Activated naive CD4-positive, alpha-beta T cell treated with anti-CD3 and anti-CD28 coated beads, Interleukin-2, amount 10 ng/mL, durations not matched to agents 7 days and 5 days (primary cell): ENCODE measurements around the gene EDN2.

ENCODE experiments used
- CTCF ChIA-PET: fragments of 350-600 bp; sonication (Branson Sonifier 250); formaldehyde crosslinking; loops from one replicate; lab custom pipeline; 2021; ENCODE audit warnings: antibody characterized with exemption; lab: Charles Lee
- DNase-seq: peaks from one replicate; pipeline ENCODE4 v3.0.0-alpha.2; 2020
- H3K27ac Mint-ChIP-seq: one replicate; pipeline ENCODE4 v1.8.0; 2021; ENCODE audit warnings: mild to moderate bottlenecking, moderate library complexity, mixed read lengths
- H3K27me3 Mint-ChIP-seq: one replicate; pipeline ENCODE4 v1.8.0; 2021; ENCODE audit warnings: mild to moderate bottlenecking, mixed read lengths
- H3K36me3 Mint-ChIP-seq: one replicate; pipeline ENCODE4 v1.8.0; 2021; ENCODE audit warnings: mixed read lengths
- H3K4me1 Mint-ChIP-seq: one replicate; pipeline ENCODE4 v1.8.0; 2021; ENCODE audit warnings: mixed read lengths
- H3K4me3 Mint-ChIP-seq: one replicate; pipeline ENCODE4 v1.8.0; 2021; ENCODE audit warnings: mild to moderate bottlenecking, moderate library complexity, mixed read lengths
- H3K9me3 Mint-ChIP-seq: one replicate; pipeline ENCODE4 v1.8.0; 2021; ENCODE audit warnings: mixed read lengths

The EDN2 gene

DNA sequence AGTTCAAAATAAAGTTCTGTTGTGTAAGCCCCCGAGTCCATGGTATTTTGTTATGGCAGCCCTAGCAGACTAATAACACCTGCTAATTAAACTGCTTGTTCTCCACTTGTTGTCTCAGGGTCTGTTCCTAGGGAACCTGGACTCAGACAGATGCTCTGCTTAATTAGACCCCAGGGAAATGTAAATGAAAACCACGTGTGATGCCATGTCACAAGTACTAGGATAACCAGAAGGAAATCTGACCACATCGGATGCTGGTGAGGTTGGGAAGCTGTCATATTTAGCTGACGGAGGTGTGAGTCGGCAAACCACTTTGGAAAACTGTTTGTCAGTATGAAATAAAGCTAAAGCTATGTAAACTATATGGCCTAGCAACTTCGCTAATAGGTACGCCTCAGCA, 19.6 kb downstream of the EDN2 start:
- Mint-ChIP-seq H3K4me3 (no peak overlapping the region), H3K4me1 (no peaks in the 10 kb centered on the region), H3K27me3 (peaks cover 10% of the 10 kb centered on the region), H3K36me3 (no peaks in the 10 kb centered on the region), H3K9me3 (no peaks in the 10 kb centered on the region), H3K27ac (no peak overlapping the region)
- CTCF ChIA-PET = interaction anchor here (0.6 to 1.3 kb wide), 2 partner anchors 49 to 224 kb away, joined by 3 read pairs; no protein-coding TSS in a partner anchor
- no peak for DNase-seq

- CTCF ChIA-PET = interaction anchor here (1.3 kb wide), 1 partner anchor 48 kb away, joined by 3 read pairs; no protein-coding TSS in a partner anchor
- H3K27ac Mint-ChIP-seq = no peak overlapping the region
Observed at GRCh38 chr1:41463516-41463915, 21.0 kb downstream of the EDN2 start.

DNA sequence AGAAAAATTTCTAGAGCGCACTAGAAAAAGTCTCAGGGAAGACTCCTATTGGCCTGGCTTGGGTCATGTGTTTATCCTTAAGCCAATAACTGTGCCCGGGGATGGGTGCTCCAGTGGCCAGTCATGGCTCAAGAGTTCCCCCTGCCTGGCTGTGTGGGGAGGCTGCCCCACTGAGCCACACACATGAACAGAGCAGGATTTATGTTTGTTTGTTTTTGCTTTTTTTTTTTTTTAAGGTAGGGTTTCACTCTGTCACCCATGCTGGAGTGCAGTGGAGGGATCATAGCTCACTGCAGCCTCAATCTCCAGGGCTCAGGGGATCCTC, 21.8 kb downstream of the EDN2 start:
- DNase-seq = no peak
- no peaks in the 10 kb centered on the region for H3K9me3 Mint-ChIP-seq
- CTCF ChIA-PET = no interaction called here
- peaks cover 25% of the 10 kb centered on the region for H3K27me3 Mint-ChIP-seq
- H3K27ac Mint-ChIP-seq = no peak overlapping the region
- H3K36me3 Mint-ChIP-seq = no peaks in the 10 kb centered on the region
- H3K4me3 Mint-ChIP-seq = no peak overlapping the region
- no peaks in the 10 kb centered on the region for H3K4me1 Mint-ChIP-seq

More at GRCh38 chr1:41463516-41463915, 21.0 kb downstream of the EDN2 start:
- no peak overlapping the region for H3K4me3 Mint-ChIP-seq
- no peaks in the 10 kb centered on the region for H3K36me3 Mint-ChIP-seq
- H3K27me3 Mint-ChIP-seq = peaks cover 21% of the 10 kb centered on the region
- no peaks in the 10 kb centered on the region for H3K9me3 Mint-ChIP-seq
- H3K4me1 Mint-ChIP-seq = no peaks in the 10 kb centered on the region
- no peak for DNase-seq

DNA sequence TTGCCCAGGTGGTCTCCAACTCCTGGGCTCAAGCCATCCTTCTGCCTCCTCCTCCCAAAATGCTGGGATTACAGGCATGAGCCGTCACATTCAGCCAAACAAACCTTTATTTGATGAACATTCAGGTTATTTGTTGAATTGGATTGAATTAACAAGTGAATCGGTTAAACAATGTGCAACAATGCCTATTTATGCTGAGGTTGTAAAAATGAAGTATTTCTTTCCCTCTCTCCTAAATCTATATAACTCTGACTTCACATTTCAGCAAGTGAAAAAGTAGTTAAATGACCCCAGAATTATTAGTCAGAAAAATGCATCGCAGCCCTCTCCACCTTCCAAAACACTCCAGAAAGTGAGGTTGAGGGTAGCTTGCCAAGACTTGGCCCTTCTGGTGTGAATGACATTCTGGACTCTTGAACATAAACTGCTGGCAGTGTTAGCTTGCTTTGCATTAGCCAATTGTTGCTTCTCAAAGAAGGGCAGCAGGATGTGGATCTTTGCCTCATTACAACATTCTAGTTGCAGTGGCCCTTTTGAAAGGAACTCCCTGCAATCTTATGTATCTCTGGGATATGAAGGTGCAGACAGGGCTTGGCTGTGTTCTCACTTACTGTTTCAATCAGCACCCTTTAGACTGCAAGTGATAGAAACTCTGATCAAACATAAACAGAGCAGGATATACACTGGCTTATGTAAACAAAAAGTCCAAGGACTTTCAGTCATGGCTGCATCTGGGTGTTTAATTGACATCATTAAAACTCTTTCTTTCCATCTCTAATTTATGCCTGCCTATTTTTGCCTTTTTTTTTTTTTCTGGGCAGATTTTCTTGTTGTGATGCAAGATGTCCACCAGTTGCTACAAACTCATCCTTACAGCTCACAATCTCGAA, 22.4 kb downstream of the EDN2 start:
- Mint-ChIP-seq H3K27me3 (peaks cover 29% of the 10 kb centered on the region), H3K9me3 (no peaks in the 10 kb centered on the region), H3K36me3 (no peaks in the 10 kb centered on the region), H3K27ac (no peak overlapping the region), H3K4me3 (no peak overlapping the region), H3K4me1 (no peaks in the 10 kb centered on the region)
- CTCF ChIA-PET = no interaction called here
- DNase-seq = no peak

DNA sequence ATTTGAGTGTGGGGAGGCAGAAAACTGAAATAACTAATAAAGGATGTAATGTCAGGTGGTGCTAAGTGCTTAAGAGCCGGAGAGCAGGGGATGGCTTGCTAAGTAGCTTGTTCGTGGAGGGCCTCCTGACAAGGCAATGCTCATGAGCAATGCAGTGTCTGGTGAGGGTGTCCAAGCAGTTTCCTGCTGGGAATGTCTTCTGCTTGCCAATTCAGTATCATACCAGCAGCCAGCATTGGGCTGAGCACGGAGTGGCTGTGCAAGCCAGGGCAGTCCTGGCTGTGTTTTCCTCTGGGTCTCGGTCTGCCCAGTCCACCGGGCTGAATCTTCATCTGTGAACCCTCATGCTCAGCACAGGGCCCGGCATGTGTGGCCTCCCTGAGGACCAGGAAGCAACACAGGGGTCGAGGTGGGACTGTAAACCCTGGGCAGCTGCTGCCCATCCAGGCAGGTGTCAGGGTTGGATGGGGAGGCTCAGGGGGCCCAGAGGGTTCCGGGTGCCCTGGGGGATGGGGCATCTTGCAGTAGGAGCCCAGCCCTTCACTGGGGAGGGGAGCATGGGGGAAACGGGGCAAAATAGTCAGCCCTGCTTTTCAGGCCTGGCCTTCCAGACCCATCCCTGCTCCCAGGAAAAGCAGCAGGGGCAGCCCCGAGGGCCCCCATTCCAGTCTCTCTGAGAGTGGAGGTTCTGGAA, 27.5 kb downstream of the EDN2 start:
- Mint-ChIP-seq H3K36me3 (no peaks in the 10 kb centered on the region), H3K27ac (no peak overlapping the region), H3K27me3 (peaks cover 19% of the 10 kb centered on the region), H3K4me1 (no peaks in the 10 kb centered on the region), H3K4me3 (no peak overlapping the region), H3K9me3 (no peaks in the 10 kb centered on the region)
- CTCF ChIA-PET = no interaction called here
- DNase-seq = no peak

GRCh38 chr1:41455479-41456332, 28.8 kb downstream of the EDN2 start:
- CTCF ChIA-PET = no interaction called here
- peaks cover 19% of the 10 kb centered on the region for H3K27me3 Mint-ChIP-seq
- no peaks in the 10 kb centered on the region for H3K4me1 Mint-ChIP-seq
- H3K36me3 Mint-ChIP-seq = no peaks in the 10 kb centered on the region
- H3K27ac Mint-ChIP-seq = no peak overlapping the region
- no peak overlapping the region for H3K4me3 Mint-ChIP-seq
- no peak for DNase-seq
- no peaks in the 10 kb centered on the region for H3K9me3 Mint-ChIP-seq

DNA sequence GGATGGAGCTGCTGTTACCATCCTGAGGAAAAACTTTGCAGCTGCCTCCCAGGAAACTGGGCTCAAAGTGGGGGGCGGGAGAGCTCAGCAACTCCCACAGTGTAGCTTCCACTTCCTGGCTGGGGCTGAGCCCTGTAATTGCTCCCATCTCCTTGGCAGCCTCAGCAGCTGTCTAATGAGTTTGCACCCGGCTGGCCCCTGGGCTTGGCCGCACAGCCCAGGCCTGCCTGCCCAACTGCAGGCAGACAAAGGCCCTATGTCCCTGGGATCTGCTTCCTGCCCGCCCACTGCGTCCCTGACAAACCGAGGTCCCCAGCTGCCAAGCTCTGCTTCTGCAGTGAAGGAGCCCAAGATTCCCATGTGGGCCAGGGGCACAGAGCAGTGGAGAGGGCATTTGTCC, 30.1 kb downstream of the EDN2 start:
- H3K9me3 Mint-ChIP-seq = no peaks in the 10 kb centered on the region
- no peak overlapping the region for H3K4me3 Mint-ChIP-seq
- H3K36me3 Mint-ChIP-seq = no peaks in the 10 kb centered on the region
- DNase-seq = no peak
- H3K4me1 Mint-ChIP-seq = no peaks in the 10 kb centered on the region
- CTCF ChIA-PET = interaction anchor here (0.9 kb wide), 1 partner anchor 20 kb away, joined by 4 read pairs; no protein-coding TSS in a partner anchor
- peaks cover 15% of the 10 kb centered on the region for H3K27me3 Mint-ChIP-seq
- H3K27ac Mint-ChIP-seq = no peak overlapping the region

GRCh38 chr1:41452704-41453290, 31.7 kb downstream of the EDN2 start:
- no peaks in the 10 kb centered on the region for H3K4me1 Mint-ChIP-seq
- H3K9me3 Mint-ChIP-seq = no peaks in the 10 kb centered on the region
- H3K27ac Mint-ChIP-seq = no peak overlapping the region
- H3K4me3 Mint-ChIP-seq = no peak overlapping the region
- H3K27me3 Mint-ChIP-seq = peaks cover 19% of the 10 kb centered on the region
- CTCF ChIA-PET = no interaction called here
- H3K36me3 Mint-ChIP-seq = no peaks in the 10 kb centered on the region
- DNase-seq = no peak

DNA sequence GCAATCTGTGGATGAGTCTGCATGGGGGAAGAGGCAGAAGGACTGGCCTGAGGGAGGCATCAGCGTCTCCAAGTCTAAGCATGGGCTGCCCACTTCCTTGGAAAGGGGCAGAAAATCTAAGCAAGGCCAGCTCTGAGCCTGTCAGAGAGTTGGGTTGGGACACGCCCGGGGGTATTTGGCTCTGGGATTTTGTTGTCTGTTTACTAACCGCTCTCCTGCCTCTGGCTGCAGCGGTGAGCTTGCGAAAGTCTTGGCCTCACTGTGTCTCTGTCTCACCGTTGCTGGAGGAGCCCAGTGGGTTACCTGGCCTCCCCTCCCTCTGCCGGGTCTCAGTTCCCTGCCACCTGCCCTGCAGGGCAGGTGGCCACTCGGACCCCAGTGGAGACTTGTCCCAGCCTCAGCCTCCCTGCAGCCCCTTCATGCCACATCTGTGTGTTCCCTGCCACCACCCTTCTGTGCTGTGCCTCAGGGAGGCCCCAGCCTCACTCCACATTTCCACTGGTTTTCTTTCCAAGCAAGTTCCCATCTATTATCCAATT, 33.7 kb downstream of the EDN2 start:
- CTCF ChIA-PET = interaction anchor here (1.5 kb wide), 1 partner anchor 19 kb away, joined by 3 read pairs; no protein-coding TSS in a partner anchor
- DNase-seq = no peak
- H3K4me1 Mint-ChIP-seq = no peaks in the 10 kb centered on the region
- no peaks in the 10 kb centered on the region for H3K36me3 Mint-ChIP-seq
- peaks cover 22% of the 10 kb centered on the region for H3K27me3 Mint-ChIP-seq
- H3K27ac Mint-ChIP-seq = peak overlapping the region; percentile 56
- H3K4me3 Mint-ChIP-seq = no peak overlapping the region
- no peaks in the 10 kb centered on the region for H3K9me3 Mint-ChIP-seq

DNA sequence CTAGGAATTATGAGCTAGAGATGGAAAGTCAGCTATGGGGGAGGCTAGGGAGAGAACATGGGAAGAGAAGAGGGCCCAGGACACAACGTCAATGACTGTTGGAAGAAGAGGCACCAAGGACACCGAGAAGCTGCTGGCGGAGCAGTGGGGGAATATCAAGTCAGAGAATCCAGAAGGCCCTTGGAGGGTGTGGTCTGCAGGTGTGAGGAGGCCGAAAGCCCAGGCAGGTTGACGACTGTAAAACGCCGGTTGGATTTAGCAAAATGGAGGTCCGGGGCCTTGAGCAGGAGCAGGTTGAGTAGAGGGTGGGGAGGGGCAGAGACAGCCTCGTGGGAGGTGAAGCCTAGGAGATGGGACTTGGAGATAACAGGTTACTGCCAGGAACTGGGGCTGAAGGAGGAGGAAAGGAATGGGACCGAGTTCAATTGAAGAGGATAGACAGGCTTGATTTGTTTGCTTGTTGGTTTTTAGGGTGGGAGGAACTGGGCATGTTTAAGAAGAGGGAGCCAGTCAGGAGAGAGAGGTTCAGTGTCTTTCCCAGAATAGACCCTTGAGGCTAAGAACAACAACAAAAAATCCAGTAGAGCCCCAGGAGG, 35.1 kb downstream of the EDN2 start:
- Mint-ChIP-seq H3K27ac (no peak overlapping the region), H3K4me3 (no peak overlapping the region), H3K4me1 (no peaks in the 10 kb centered on the region), H3K36me3 (no peaks in the 10 kb centered on the region), H3K27me3 (peaks cover 28% of the 10 kb centered on the region), H3K9me3 (peaks cover 9% of the 10 kb centered on the region)
- CTCF ChIA-PET = no interaction called here
- no peak for DNase-seq

GRCh38 chr1:41448821-41449220, 35.7 kb downstream of the EDN2 start:
- Mint-ChIP-seq H3K9me3 (peaks cover 13% of the 10 kb centered on the region), H3K27ac (no peak overlapping the region), H3K27me3 (peaks cover 28% of the 10 kb centered on the region), H3K36me3 (no peaks in the 10 kb centered on the region), H3K4me3 (no peak overlapping the region), H3K4me1 (no peaks in the 10 kb centered on the region)
- DNase-seq = no peak
- CTCF ChIA-PET = no interaction called here

DNA sequence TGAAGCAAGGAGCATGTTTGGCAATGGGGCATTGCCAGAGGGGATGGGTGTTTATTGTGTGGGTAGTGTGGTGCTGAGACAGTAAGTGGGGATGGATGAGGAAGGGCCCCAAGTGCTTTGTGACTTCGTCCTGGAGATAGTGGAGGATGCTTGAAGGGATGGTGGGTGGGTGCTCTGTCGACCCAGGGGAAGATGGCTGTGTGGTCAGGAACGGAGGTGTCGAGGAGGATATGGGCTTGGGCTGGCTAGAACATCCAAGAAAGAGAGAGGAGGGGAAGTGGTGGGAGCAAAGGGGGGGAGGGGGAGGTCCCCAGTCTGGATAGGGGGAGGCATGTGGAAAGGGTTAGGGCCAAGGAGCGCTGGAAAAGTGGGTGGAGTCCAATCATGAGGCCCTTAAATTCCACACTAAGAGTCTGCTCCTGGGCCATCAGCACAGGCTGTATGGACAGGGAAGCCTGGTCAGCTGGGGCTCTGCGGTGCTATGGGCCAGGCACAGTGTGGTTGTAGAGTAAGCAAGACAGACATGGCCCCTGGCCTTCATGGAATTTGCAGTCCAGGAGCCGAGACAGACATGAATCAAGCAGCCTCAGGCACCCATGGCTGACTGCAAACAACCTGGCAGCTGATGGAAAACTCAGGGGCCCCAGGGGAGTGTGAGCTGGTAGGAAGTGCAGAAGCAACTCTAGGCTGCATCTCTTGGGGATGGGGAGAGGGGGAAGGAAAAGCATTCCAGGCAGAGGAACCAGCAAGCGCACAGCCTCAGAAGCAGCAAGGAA, 36.3 kb downstream of the EDN2 start:
- DNase-seq = no peak
- no peak overlapping the region for H3K4me3 Mint-ChIP-seq
- peaks cover 13% of the 10 kb centered on the region for H3K9me3 Mint-ChIP-seq
- no peaks in the 10 kb centered on the region for H3K4me1 Mint-ChIP-seq
- no peaks in the 10 kb centered on the region for H3K36me3 Mint-ChIP-seq
- H3K27ac Mint-ChIP-seq = no peak overlapping the region
- CTCF ChIA-PET = no interaction called here
- peaks cover 28% of the 10 kb centered on the region for H3K27me3 Mint-ChIP-seq
